Upper lobe of right lung (tissue), 1 donor: Measurements from ENCODE around the gene TANGO6. TPM values are rescaled to one million over a fixed set of nuclear protein-coding genes. Genes with fewer than 3 reads are reported as not detected.

Experiments used
- ATAC-seq: fragments of 200-7000 bp; cut with Tn5 transposase; one replicate; pipeline ENCODE4 v1.9.1; 2020; ENCODE audit warnings: mild to moderate bottlenecking, moderate library complexity
- DNase-seq: peaks from one replicate; pipeline ENCODE4 v3.0.0-alpha.2; 2020
- H3K27ac ChIP-seq: fragments of 200-600 bp; one replicate; pipeline ENCODE4 v1.8.0; 2022
- H3K27me3 ChIP-seq: fragments of 200-600 bp; one replicate; pipeline ENCODE4 v1.8.0; 2022; ENCODE audit warnings: mild to moderate bottlenecking
- H3K36me3 ChIP-seq: fragments of 200-600 bp; one replicate; pipeline ENCODE4 v1.8.0; 2022
- H3K4me1 ChIP-seq: fragments of 200-600 bp; one replicate; pipeline ENCODE4 v1.8.0; 2022
- H3K4me3 ChIP-seq: fragments of 200-600 bp; one replicate; pipeline ENCODE4 v1.8.0; 2022; ENCODE audit warnings: mild to moderate bottlenecking
- H3K9me3 ChIP-seq: fragments of 200-600 bp; one replicate; pipeline ENCODE4 v1.8.0; 2022
- CTCF ChIP-seq: fragments of 200-600 bp; IDR thresholded peaks from one replicate; pipeline ENCODE4 v1.8.0; 2022; ENCODE audit warnings: antibody characterized with exemption
- intact Hi-C: fragments of 100-400 bp; cut with DNase I; formaldehyde crosslinking; loops from one replicate; pipeline ENCODE4 v1.11.0; 2022
- total RNA-seq: library from RNA; stranded (reverse); fragmentation: NEBNext Ultra II Directional; extraction: Animal tissue kit (Norgen Biotek cat#: 25700); gene quantifications from one replicate; pipeline ENCODE4 v1.2.1, GENCODE V29; 2021
- donor health status: DM: no; HTN: yes; CAD: no; lungs with severe emphysema.

TANGO6 gene
- total RNA-seq, 1 donor from 2014 or later: 19.1 TPM

- Histone ChIP-seq H3K4me1 (peaks cover 2% of the 10 kb centered on the region), H3K36me3 (no peaks in the 10 kb centered on the region), H3K4me3 (no peak overlapping the region), H3K27me3 (no peaks in the 10 kb centered on the region), H3K9me3 (no peaks in the 10 kb centered on the region), H3K27ac (peak overlapping the region; percentile 24)
- DNase-seq (peak; percentile 83), ATAC-seq (peak; percentile 83)
- intact Hi-C loops: no loop called here
- no peak for TF ChIP-seq CTCF
Observed at GRCh38 chr16:69095193-69095592, 251.9 kb downstream of the TANGO6 start.

- Histone ChIP-seq H3K27ac (peak overlapping the region; percentile 81), H3K36me3 (no peaks in the 10 kb centered on the region), H3K9me3 (no peaks in the 10 kb centered on the region), H3K4me1 (no peaks in the 10 kb centered on the region), H3K4me3 (peak overlapping the region; percentile 30), H3K27me3 (no peaks in the 10 kb centered on the region)
- no peak for TF ChIP-seq CTCF
- intact Hi-C loops: no loop called here
- ATAC-seq (peak; percentile 81), DNase-seq (peak; percentile 66)
Observed at GRCh38 chr16:69100071-69100691, 256.9 kb downstream of the TANGO6 start.

- peaks cover 16% of the 10 kb centered on the region for H3K36me3 ChIP-seq
- H3K27ac ChIP-seq: peak within 1 kb of the TSS; percentile 11
- DNase-seq (peak; percentile 90), ATAC-seq (peak; percentile 85)
- H3K4me1 ChIP-seq: peaks cover 28% of the 10 kb centered on the region
- no peaks in the 10 kb centered on the region for H3K9me3 ChIP-seq
- intact Hi-C loops: no loop called here
- peak within 1 kb of the TSS; percentile 55 for H3K4me3 ChIP-seq
- H3K27me3 ChIP-seq: peaks cover 11% of the 10 kb centered on the region
- TF ChIP-seq CTCF: peak; percentile 19
Observed at GRCh38 chr16:69105501-69106361, 262.4 kb downstream of the TANGO6 start, which contains the start of gene HAS3. HAS3 (plus strand) TSS chr16:69105653; CDS start chr16:69109396, 3,743 bp downstream.

GRCh38 chr16:69106491-69107315 lies 263.4 kb downstream of the TANGO6 start:
- DNase-seq (no peak), ATAC-seq (no peak)
- Histone ChIP-seq H3K27ac (no peak overlapping the region), H3K36me3 (peaks cover 22% of the 10 kb centered on the region), H3K9me3 (no peaks in the 10 kb centered on the region), H3K27me3 (peaks cover 11% of the 10 kb centered on the region), H3K4me1 (peaks cover 28% of the 10 kb centered on the region), H3K4me3 (peak overlapping the region; percentile 51)
- intact Hi-C loops: no loop called here
- no peak for TF ChIP-seq CTCF

- no peaks in the 10 kb centered on the region for H3K9me3 ChIP-seq
- peak; percentile 80 for DNase-seq
- ATAC-seq: peak; percentile 8
- no peak for TF ChIP-seq CTCF
- peaks cover 11% of the 10 kb centered on the region for H3K27me3 ChIP-seq
- peaks cover 23% of the 10 kb centered on the region for H3K36me3 ChIP-seq
- peak overlapping the region; percentile 51 for H3K4me3 ChIP-seq
- H3K27ac ChIP-seq: no peak overlapping the region
- intact Hi-C loops: no loop called here
- H3K4me1 ChIP-seq: peaks cover 28% of the 10 kb centered on the region
Observed at GRCh38 chr16:69107316-69107962, 264.1 kb downstream of the TANGO6 start.
